ENCODE data around the gene OBP2B.

The OBP2B gene

GRCh38 chr9:133158695-133159094 is 50.4 kb downstream of the OBP2B start:
- TF ChIP-seq, protein P1, sequence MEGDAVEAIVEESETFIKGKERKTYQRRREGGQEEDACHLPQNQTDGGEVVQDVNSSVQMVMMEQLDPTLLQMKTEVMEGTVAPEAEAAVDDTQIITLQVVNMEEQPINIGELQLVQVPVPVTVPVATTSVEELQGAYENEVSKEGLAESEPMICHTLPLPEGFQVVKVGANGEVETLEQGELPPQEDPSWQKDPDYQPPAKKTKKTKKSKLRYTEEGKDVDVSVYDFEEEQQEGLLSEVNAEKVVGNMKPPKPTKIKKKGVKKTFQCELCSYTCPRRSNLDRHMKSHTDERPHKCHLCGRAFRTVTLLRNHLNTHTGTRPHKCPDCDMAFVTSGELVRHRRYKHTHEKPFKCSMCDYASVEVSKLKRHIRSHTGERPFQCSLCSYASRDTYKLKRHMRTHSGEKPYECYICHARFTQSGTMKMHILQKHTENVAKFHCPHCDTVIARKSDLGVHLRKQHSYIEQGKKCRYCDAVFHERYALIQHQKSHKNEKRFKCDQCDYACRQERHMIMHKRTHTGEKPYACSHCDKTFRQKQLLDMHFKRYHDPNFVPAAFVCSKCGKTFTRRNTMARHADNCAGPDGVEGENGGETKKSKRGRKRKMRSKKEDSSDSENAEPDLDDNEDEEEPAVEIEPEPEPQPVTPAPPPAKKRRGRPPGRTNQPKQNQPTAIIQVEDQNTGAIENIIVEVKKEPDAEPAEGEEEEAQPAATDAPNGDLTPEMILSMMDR (conservative IDR thresholded peaks at IDR 0.05) = no peak
- TF ChIP-seq ZFX (IDR thresholded peaks at IDR 0.05) = no peak
- no peak overlapping the region for H3K27ac ChIP-seq

All from C4-2B (cell line).